ENCODE data around the gene TMEM100. TPM values are rescaled to one million over a fixed set of nuclear protein-coding genes. Genes with fewer than 3 reads are reported as not detected.
A peak's percentile ranks its signal among the peaks of the same experiment; 100 is the strongest.

TMEM100 gene
- total and polyA plus RNA-seq, 8 donors, result 0.29 to 51.6 (median 26.1) TPM

DNA sequence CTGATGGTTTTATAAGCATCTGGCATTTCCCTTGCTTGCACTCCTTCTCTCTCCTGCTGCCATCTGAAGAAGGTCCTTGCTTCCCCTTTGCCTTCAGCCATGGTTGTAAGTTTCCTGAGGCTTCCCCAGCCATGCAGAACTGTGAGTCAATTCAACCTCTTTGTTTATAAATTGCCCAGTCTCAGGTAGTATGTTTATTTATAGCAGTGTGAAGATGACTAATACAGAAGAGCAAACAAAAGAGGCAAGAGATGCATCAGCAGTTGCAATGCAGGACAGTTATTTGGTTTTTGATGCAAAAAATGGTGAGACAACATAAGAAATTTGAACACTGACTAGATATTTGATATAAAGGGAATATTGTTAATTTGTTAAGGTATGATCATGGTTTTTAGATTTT lies 16.8 kb downstream of the TMEM100 start:
- Histone ChIP-seq H3K27me3 (no peaks in the 10 kb centered on the region), H3K9me3 (no peaks in the 10 kb centered on the region), H3K27ac (no peak overlapping the region), H3K36me3 (no peaks in the 10 kb centered on the region), H3K4me3 (no peak overlapping the region), H3K4me1 (peaks cover 0 to 29% (median 18%) of the 10 kb centered on the region in 4 donors)
- no peak for DNase-seq
- intact Hi-C loops (cut with DNase I; ENCODE audit: low total_unique reads), result no loop called here
- TF ChIP-seq POLR2A (IDR thresholded peaks at IDR 0.05), result no peak
- TF ChIP-seq, protein P1, sequence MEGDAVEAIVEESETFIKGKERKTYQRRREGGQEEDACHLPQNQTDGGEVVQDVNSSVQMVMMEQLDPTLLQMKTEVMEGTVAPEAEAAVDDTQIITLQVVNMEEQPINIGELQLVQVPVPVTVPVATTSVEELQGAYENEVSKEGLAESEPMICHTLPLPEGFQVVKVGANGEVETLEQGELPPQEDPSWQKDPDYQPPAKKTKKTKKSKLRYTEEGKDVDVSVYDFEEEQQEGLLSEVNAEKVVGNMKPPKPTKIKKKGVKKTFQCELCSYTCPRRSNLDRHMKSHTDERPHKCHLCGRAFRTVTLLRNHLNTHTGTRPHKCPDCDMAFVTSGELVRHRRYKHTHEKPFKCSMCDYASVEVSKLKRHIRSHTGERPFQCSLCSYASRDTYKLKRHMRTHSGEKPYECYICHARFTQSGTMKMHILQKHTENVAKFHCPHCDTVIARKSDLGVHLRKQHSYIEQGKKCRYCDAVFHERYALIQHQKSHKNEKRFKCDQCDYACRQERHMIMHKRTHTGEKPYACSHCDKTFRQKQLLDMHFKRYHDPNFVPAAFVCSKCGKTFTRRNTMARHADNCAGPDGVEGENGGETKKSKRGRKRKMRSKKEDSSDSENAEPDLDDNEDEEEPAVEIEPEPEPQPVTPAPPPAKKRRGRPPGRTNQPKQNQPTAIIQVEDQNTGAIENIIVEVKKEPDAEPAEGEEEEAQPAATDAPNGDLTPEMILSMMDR (IDR thresholded peaks at IDR 0.05), result no peak

DNA sequence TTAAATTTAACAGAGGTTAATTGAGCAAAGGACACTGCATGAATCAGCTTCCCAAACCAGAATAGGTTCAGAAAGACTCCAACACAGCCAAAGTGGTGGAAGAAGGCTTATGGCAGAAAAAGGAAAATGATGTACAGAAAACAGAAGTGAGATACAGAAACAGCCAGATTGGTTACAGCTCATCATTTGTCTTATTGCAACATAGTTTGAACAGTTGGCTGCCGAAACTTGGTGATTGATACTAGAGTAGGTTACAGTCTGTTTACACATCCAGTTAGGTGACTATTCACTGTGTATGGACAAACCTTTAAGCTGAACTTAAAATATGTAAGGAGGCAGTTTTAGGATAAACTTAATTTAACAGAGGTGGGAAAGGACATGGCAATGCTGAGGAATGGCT lies 18.3 kb downstream of the TMEM100 start:
- intact Hi-C loops (cut with DNase I; ENCODE audit: low total_unique reads), result no loop called here
- Histone ChIP-seq H3K9me3 (no peaks in the 10 kb centered on the region), H3K4me3 (no peak overlapping the region), H3K36me3 (no peaks in the 10 kb centered on the region), H3K27ac (peak overlapping the region in 1 of 5 donors; percentile 43), H3K27me3 (no peaks in the 10 kb centered on the region), H3K4me1 (peaks cover 0 to 28% (median 13%) of the 10 kb centered on the region in 4 donors)
- WGBS, 5 donors, result 47 to 67% (median 52%) methylated on average over 1 of the region's 1 CpG
- TF ChIP-seq POLR2AphosphoS5 (IDR thresholded peaks at IDR 0.05) (peak in 1 of 3 donors; percentile 16), EP300 (IDR thresholded peaks at IDR 0.05) (no peak), POLR2A (IDR thresholded peaks at IDR 0.05) (no peak)
- DNase-seq, result no peak

DNA sequence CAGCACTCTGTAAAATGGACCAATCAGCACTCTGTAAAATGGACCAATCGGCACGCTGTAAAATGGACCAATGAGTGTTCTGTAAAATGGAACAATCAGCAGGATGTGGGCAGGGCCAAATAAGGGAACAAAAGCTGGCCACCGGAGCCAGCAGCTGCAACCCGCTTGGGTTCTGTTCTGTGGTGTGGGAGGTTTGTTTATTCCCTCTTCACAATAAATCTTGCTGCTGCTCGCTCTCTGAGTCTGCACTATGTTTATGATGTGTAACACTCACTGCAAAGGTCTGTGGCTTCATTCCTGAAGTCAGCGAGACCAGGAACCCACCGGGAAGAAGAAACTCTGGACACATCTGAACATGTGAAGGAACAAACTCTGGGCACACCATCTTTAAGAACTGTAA lies 20.5 kb downstream of the TMEM100 start:
- WGBS, 5 donors, result 64 to 76% (median 69%) methylated on average over 7 of the region's 7 CpGs
- Histone ChIP-seq H3K9me3 (no peaks in the 10 kb centered on the region), H3K27me3 (no peaks in the 10 kb centered on the region), H3K4me1 (peaks cover 0 to 11% (median 4%) of the 10 kb centered on the region in 4 donors), H3K27ac (peak overlapping the region in 3 of 5 donors; percentile 22 to 67 (median 24)), H3K4me3 (no peak overlapping the region), H3K36me3 (no peaks in the 10 kb centered on the region)
- no peak for TF ChIP-seq POLR2A (IDR thresholded peaks at IDR 0.05)
- no peak for TF ChIP-seq EP300 (IDR thresholded peaks at IDR 0.05)
- TF ChIP-seq POLR2AphosphoS5 (IDR thresholded peaks at IDR 0.05), result peak in 2 of 3 donors; percentile 22 to 72
- TF ChIP-seq, protein P1 (IDR thresholded peaks at IDR 0.05), result no peak
- intact Hi-C loops (cut with DNase I; ENCODE audit: low total_unique reads), result no loop called here
- no peak for DNase-seq

DNA sequence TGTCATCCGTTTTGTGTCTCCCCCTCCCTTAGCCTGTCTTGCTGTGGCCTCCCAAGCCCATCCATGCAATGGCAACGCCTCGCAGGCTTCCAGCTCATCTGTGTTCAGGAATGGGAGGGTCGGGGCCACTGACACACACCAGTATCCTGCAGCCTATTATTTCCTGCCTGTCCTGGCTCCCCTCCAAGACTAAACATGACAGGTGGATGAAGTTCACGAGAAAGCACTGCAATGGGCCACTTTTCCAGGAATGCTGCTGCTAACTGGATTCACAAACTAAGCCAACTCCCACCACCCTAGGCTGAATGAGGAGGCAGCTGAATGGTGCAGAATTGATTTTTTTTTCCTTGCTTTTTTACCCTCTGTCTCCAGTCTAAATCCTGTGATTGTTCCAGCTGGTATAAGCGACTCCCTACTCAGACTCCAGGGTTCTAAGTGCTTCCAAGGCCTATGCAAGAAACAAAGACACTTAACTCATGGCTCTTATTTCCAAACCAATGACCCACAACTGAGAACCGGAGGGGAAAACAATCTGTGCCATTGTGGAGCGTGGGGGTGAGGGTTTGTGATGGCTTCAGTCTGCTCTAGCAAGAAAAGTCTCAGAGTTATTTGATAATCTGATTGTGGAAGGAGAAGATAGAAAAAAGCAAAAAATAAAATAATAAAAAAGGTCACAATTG lies 23.3 kb downstream of the TMEM100 start:
- DNase-seq, result peak in 1 of 2 donors; percentile 54
- Histone ChIP-seq H3K9me3 (no peaks in the 10 kb centered on the region), H3K36me3 (no peaks in the 10 kb centered on the region), H3K4me1 (peaks cover 0 to 7% (median 2%) of the 10 kb centered on the region in 4 donors), H3K4me3 (no peak overlapping the region), H3K27me3 (no peaks in the 10 kb centered on the region), H3K27ac (no peak overlapping the region)
- WGBS, 5 donors, result 58 to 70% (median 66%) methylated on average over 8 of the region's 8 CpGs
- TF ChIP-seq POLR2A (IDR thresholded peaks at IDR 0.05) (no peak), EP300 (IDR thresholded peaks at IDR 0.05) (no peak), POLR2AphosphoS5 (IDR thresholded peaks at IDR 0.05) (no peak)
- TF ChIP-seq, protein P1 (IDR thresholded peaks at IDR 0.05), result no peak
- intact Hi-C loops (cut with DNase I; ENCODE audit: low total_unique reads), result no loop called here

DNA sequence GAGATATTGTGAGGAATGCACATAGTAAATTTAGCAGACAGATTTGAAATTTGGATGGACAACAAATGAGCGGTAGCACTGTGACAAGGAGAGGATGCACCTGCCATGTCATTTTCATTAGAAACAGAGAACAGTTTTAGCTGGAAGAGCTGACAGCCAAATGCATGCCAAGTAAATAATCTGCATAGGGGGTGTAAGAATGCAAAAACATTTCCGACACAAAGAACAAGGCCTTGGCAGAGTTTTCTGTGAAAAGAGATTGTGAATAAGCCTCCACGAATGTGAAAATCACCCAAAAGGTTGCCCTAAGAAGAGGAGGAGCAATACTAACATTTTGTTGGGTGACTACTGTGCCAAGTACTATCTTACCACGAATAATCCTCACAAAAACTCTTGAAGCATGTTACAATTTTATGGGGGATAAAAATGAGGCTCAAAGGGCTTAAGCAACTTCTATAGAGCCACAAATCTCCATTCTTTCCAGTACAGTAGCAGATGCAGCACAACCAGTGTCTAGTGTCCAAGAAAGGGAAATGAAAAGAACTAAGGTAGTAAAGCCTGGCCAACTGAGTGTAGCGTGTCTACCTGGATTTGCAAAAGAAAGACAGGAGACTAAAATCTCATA lies 28.3 kb downstream of the TMEM100 start:
- no peak overlapping the region for H3K4me3 ChIP-seq
- no peak for DNase-seq
- H3K4me1 ChIP-seq, result peaks cover 0 to 45% (median 24%) of the 10 kb centered on the region in 4 donors
- peak overlapping the region in 4 of 5 donors; percentile 48 to 76 (median 64) for H3K27ac ChIP-seq
- TF ChIP-seq, protein P1 (IDR thresholded peaks at IDR 0.05), result no peak
- TF ChIP-seq POLR2AphosphoS5 (IDR thresholded peaks at IDR 0.05) (no peak), EP300 (IDR thresholded peaks at IDR 0.05) (no peak)
- no peaks in the 10 kb centered on the region for H3K9me3 ChIP-seq
- 48 to 64% (median 59%) methylated on average over 5 of the region's 5 CpGs for WGBS, 5 donors
- no peaks in the 10 kb centered on the region for H3K27me3 ChIP-seq
- H3K36me3 ChIP-seq, result no peaks in the 10 kb centered on the region
- intact Hi-C loops (cut with DNase I; ENCODE audit: low total_unique reads), result no loop called here

All from stomach (tissue), 9 donors.